HUES48 (cell line): Measurements from ENCODE around the gene COL11A1.
"Not testable (repeated sequence)": the region's sequence is repeated elsewhere in the genome, so short reads cannot be mapped to it uniquely, and the experiment has no call there.

Experiments
- H3K27ac ChIP-seq: one replicate; pipeline ENCODE4 v1.7.0; 2013; ENCODE audit warnings: low read depth, low read length, inconsistent platforms
- H3K27me3 ChIP-seq: 2 replicates; pipeline ENCODE4 v1.6.1; 2013; ENCODE audit warnings: mild to moderate bottlenecking, low read length; ENCODE audit not compliant: control insufficient read depth, insufficient read depth
- H3K36me3 ChIP-seq: 2 replicates; pipeline ENCODE4 v1.6.1; 2013; ENCODE audit warnings: low read length; ENCODE audit not compliant: control insufficient read depth, insufficient read depth
- H3K4me1 ChIP-seq: 2 replicates; pipeline ENCODE4 v1.6.1; 2013; ENCODE audit warnings: mild to moderate bottlenecking, low read length; ENCODE audit not compliant: control insufficient read depth, insufficient read depth
- H3K4me3 ChIP-seq: 2 replicates; pipeline ENCODE4 v1.5.1; 2013; ENCODE audit warnings: mild to moderate bottlenecking, low read depth, low read length
- H3K9ac ChIP-seq: 2 replicates; pipeline ENCODE4 v1.6.1; 2013; ENCODE audit warnings: mild to moderate bottlenecking, low read depth, low read length, moderate library complexity
- H3K9me3 ChIP-seq: 2 replicates; pipeline ENCODE4 v1.6.1; 2013; ENCODE audit warnings: low read length; ENCODE audit not compliant: control insufficient read depth, insufficient read depth

Gene COL11A1

GRCh38 chr1:102977292-102977691 is 131.0 kb downstream of the COL11A1 start:
- Histone ChIP-seq H3K4me1 (no peaks in the 10 kb centered on the region), H3K27me3 (no peaks in the 10 kb centered on the region), H3K9ac (no peak overlapping the region), H3K36me3 (no peaks in the 10 kb centered on the region), H3K27ac (no peak overlapping the region), H3K4me3 (no peak overlapping the region), H3K9me3 (no peaks in the 10 kb centered on the region)

GRCh38 chr1:102970496-102971078 is 137.7 kb downstream of the COL11A1 start:
- H3K27ac ChIP-seq, result no peak overlapping the region
- H3K27me3 ChIP-seq, result no peaks in the 10 kb centered on the region
- H3K4me3 ChIP-seq, result no peak overlapping the region
- peaks cover 8% of the 10 kb centered on the region for H3K4me1 ChIP-seq
- no peaks in the 10 kb centered on the region for H3K9me3 ChIP-seq
- no peak overlapping the region for H3K9ac ChIP-seq
- no peaks in the 10 kb centered on the region for H3K36me3 ChIP-seq

- Histone ChIP-seq H3K27me3 (no peaks in the 10 kb centered on the region), H3K4me3 (no peak overlapping the region), H3K4me1 (peaks cover 8% of the 10 kb centered on the region), H3K9me3 (no peaks in the 10 kb centered on the region), H3K27ac (no peak overlapping the region), H3K36me3 (no peaks in the 10 kb centered on the region), H3K9ac (no peak overlapping the region)
Observed at GRCh38 chr1:102967786-102968185, 140.5 kb downstream of the COL11A1 start.

- Histone ChIP-seq H3K36me3 (no peaks in the 10 kb centered on the region), H3K9me3 (no peaks in the 10 kb centered on the region), H3K27me3 (no peaks in the 10 kb centered on the region), H3K4me3 (no peak overlapping the region), H3K27ac (no peak overlapping the region), H3K9ac (no peak overlapping the region), H3K4me1 (no peaks in the 10 kb centered on the region)
Observed at GRCh38 chr1:102961549-102961948, 146.8 kb downstream of the COL11A1 start.

GRCh38 chr1:102954576-102954975 is 153.7 kb downstream of the COL11A1 start:
- Histone ChIP-seq H3K4me1 (no peaks in the 10 kb centered on the region), H3K9me3 (no peaks in the 10 kb centered on the region), H3K4me3 (no peak overlapping the region), H3K27ac (no peak overlapping the region), H3K36me3 (no peaks in the 10 kb centered on the region), H3K27me3 (no peaks in the 10 kb centered on the region), H3K9ac (no peak overlapping the region)

- Histone ChIP-seq H3K4me1 (no peaks in the 10 kb centered on the region), H3K9me3 (no peaks in the 10 kb centered on the region), H3K9ac (no peak overlapping the region), H3K27ac (no peak overlapping the region), H3K4me3 (no peak overlapping the region), H3K27me3 (no peaks in the 10 kb centered on the region), H3K36me3 (no peaks in the 10 kb centered on the region)
Observed at GRCh38 chr1:102952400-102952799, 155.9 kb downstream of the COL11A1 start.

GRCh38 chr1:102942324-102942723 is 166.0 kb downstream of the COL11A1 start:
- no peak overlapping the region for H3K4me3 ChIP-seq
- no peak overlapping the region for H3K9ac ChIP-seq
- no peaks in the 10 kb centered on the region for H3K36me3 ChIP-seq
- H3K4me1 ChIP-seq, result peaks cover 6% of the 10 kb centered on the region
- H3K27me3 ChIP-seq, result no peaks in the 10 kb centered on the region
- no peak overlapping the region for H3K27ac ChIP-seq
- no peaks in the 10 kb centered on the region for H3K9me3 ChIP-seq

GRCh38 chr1:102941366-102941947 is 166.9 kb downstream of the COL11A1 start:
- Histone ChIP-seq H3K36me3 (no peaks in the 10 kb centered on the region), H3K27ac (no peak overlapping the region), H3K4me1 (peaks cover 6% of the 10 kb centered on the region), H3K4me3 (no peak overlapping the region), H3K27me3 (no peaks in the 10 kb centered on the region), H3K9ac (no peak overlapping the region), H3K9me3 (no peaks in the 10 kb centered on the region)

- Histone ChIP-seq H3K27ac (no peak overlapping the region), H3K4me3 (no peak overlapping the region), H3K9ac (no peak overlapping the region), H3K9me3 (no peaks in the 10 kb centered on the region), H3K27me3 (no peaks in the 10 kb centered on the region), H3K36me3 (peaks cover 3% of the 10 kb centered on the region; the same call in 1 of the 2 replicates), H3K4me1 (peaks cover 6% of the 10 kb centered on the region)
Observed at GRCh38 chr1:102937401-102937800, 170.9 kb downstream of the COL11A1 start.

- not testable (repeated sequence) for H3K9me3 ChIP-seq, H3K4me1 ChIP-seq, H3K27me3 ChIP-seq, H3K9ac ChIP-seq, H3K4me3 ChIP-seq, H3K36me3 ChIP-seq, H3K27ac ChIP-seq
Observed at GRCh38 chr1:102933362-102933761, 175.0 kb downstream of the COL11A1 start.

- Histone ChIP-seq H3K9ac (no peak overlapping the region), H3K4me3 (no peak overlapping the region), H3K27ac (no peak overlapping the region), H3K27me3 (no peaks in the 10 kb centered on the region), H3K4me1 (no peaks in the 10 kb centered on the region), H3K36me3 (no peaks in the 10 kb centered on the region), H3K9me3 (no peaks in the 10 kb centered on the region)
Observed at GRCh38 chr1:102919659-102920058, 188.7 kb downstream of the COL11A1 start.
